GM12878 (cell line): Measurements from ENCODE around the gene PCNX1.

Experiments used
- CTCF ChIP-seq, 3 experiments: IDR thresholded peaks in 2 of 3; conservative IDR thresholded peaks in 1 of 3; 2 replicates each; pipeline ENCODE4 v1.5.1; 2011; ENCODE audit warnings: low read depth in 3 of 3, low read length in 3 of 3, mild to moderate bottlenecking in 3 of 3, control low read depth in 2 of 3, moderate library complexity in 2 of 3, inconsistent platforms in 1 of 3, mixed read lengths in 1 of 3; ENCODE audit not compliant: control insufficient read depth in 2 of 3, insufficient read depth in 1 of 3; ENCODE audit errors: extremely low read depth in 1 of 3
- EED ChIP-seq: sonication (generic); IDR thresholded peaks from 2 replicates; pipeline ENCODE4 v1.6.1; 2016; ENCODE audit warnings: antibody characterized with exemption, low read depth
- EP300 ChIP-seq, 2 experiments: fragments of 150-350 bp in 1 of 2; IDR thresholded peaks; 2 replicates each; pipeline ENCODE4 v1.6.1; 2011 to 2012; ENCODE audit warnings: low read depth in 2 of 2, low read length in 2 of 2, borderline replicate concordance in 1 of 2, improper control_type of control experiment in 1 of 2, inconsistent platforms in 1 of 2; ENCODE audit not compliant: control insufficient read depth in 1 of 2
- NKRF ChIP-seq: fragments of 450-650 bp; conservative IDR thresholded peaks from 2 replicates; pipeline ENCODE4 v1.6.1; 2017; ENCODE audit warnings: mild to moderate bottlenecking, moderate library complexity
- NRF1 ChIP-seq: conservative IDR thresholded peaks from 2 replicates; pipeline ENCODE4 v1.6.1; 2011; ENCODE audit warnings: mild to moderate bottlenecking, low read depth, low read length, improper control_type of control experiment
- POLR2AphosphoS2 ChIP-seq: IDR thresholded peaks from 2 replicates; pipeline ENCODE4 v1.6.1; 2011; ENCODE audit warnings: low read depth, mild to moderate bottlenecking, low read length, improper control_type of control experiment, moderate library complexity
- SIN3A ChIP-seq: IDR thresholded peaks from 2 replicates; pipeline ENCODE4 v1.6.1; 2012; ENCODE audit warnings: low read depth, low read length, improper control_type of control experiment
- SUZ12 ChIP-seq: fragments of 200-600 bp; sonication (generic); IDR thresholded peaks from one replicate; pipeline ENCODE4 v1.6.1; 2018; ENCODE audit warnings: antibody characterized with exemption, mild to moderate bottlenecking; ENCODE audit not compliant: unreplicated experiment
- USF2 ChIP-seq: IDR thresholded peaks from 2 replicates; pipeline ENCODE4 v1.6.1; 2011; ENCODE audit warnings: low read depth, low read length, improper control_type of control experiment, borderline replicate concordance
- YY1 ChIP-seq: IDR thresholded peaks from 2 replicates; pipeline ENCODE4 v1.6.1; 2011; ENCODE audit warnings: low read depth, mild to moderate bottlenecking, low read length
- ZNF274 ChIP-seq: IDR thresholded peaks from one replicate; pipeline ENCODE4 v1.8.0; 2011; ENCODE audit not compliant: insufficient read length, insufficient read depth

- no peak for TF ChIP-seq SUZ12
- no peak for TF ChIP-seq ZNF274
- TF ChIP-seq USF2 = no peak
- TF ChIP-seq CTCF (IDR thresholded peaks at IDR 0.05 in 2 of 3, conservative IDR thresholded peaks at IDR 0.05 in 1 of 3; ENCODE audit: control insufficient read depth in 2 of 3, extremely low read depth in 1 of 3, insufficient read depth in 1 of 3, low read depth in 3 of 3, low read length in 3 of 3) = no peak
- TF ChIP-seq SIN3A = no peak
- no peak for TF ChIP-seq EP300 (IDR thresholded peaks at IDR 0.05; ENCODE audit: borderline replicate concordance in 1 of 2, control insufficient read depth in 1 of 2, low read depth in 2 of 2, low read length in 2 of 2)
- TF ChIP-seq NKRF = no peak
- no peak for TF ChIP-seq POLR2AphosphoS2
- TF ChIP-seq EED = no peak
- TF ChIP-seq YY1 = no peak
- TF ChIP-seq NRF1 = no peak
Measured at GRCh38 chr14:71141701-71142374, 234.6 kb downstream of the PCNX1 start.
